ENCODE results near the gene KCNJ5.

The KCNJ5 gene

DNA sequence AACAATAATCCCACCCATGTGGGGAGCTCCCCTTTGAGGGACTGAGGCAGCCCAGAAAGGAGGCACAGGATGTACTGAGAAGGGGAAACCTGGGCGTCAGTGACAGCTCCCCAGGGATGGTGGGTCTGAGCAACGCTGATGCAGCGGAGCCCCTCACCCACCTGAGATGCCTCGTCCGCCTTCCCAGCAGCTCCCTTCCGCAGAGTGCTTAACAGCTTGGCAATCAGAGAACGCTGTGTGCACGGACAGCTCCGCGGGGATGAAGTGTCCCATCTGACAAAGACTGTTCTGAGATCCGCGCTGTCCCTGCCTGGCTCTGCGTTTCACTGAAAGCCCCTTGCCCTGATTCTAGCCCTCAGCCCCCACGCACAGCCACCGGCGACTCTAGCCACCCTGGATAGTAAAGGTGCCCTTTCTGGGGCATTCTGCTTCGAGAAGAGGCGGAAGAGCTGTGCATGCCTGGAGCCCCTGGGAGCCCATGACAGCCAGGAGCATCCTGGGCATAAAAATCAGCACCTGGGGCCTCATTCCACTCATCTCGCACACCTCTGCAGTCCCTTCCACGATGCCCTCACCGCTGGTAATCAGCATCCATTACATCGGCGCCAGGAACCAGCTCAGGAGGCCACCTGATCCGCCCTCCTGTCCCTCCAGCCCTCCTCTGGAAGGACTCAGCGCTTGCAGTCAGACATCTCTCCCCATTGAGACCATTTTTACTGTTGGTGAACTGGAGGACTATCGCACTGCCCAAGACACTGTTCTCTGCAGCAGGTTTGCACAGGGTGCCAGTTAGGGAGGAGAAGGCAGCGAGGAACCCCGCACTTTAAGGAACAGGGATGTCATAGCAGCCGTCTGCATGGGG, 10.7 kb downstream of the KCNJ5 start:
- H2AFZ ChIP-seq (ENCODE audit: low read depth, low read length) = no peak overlapping the region
- H3K4ac ChIP-seq (ENCODE audit: low read depth in 1 of 2, low read length in 2 of 2) = no peak overlapping the region
- H3K27me3 ChIP-seq (ENCODE audit: control insufficient read depth in 1 of 2, insufficient read depth in 1 of 2, low read length in 2 of 2) = peaks cover 0 to 51% of the 10 kb centered on the region in 2 experiments
- no peak overlapping the region for H2BK5ac ChIP-seq (ENCODE audit: low read depth, low read length, poor library complexity, severe bottlenecking)
- H3K4me3 ChIP-seq (ENCODE audit: insufficient read depth in 1 of 2, low read depth in 1 of 2, low read length in 2 of 2) = no peak overlapping the region
- no peak overlapping the region for H4K8ac ChIP-seq (ENCODE audit: low read length)
- no peak overlapping the region for H3K14ac ChIP-seq (ENCODE audit: low read length in 2 of 2)
- H3K36me3 ChIP-seq (ENCODE audit: control insufficient read depth in 1 of 2, insufficient read depth in 2 of 2, low read depth in 1 of 2, low read length in 2 of 2) = no peaks in the 10 kb centered on the region
- no peak overlapping the region for H3K18ac ChIP-seq (ENCODE audit: low read depth in 1 of 2, low read length in 2 of 2)
- H2AK5ac ChIP-seq (ENCODE audit: low read length, severe bottlenecking) = no peak overlapping the region
- H2BK15ac ChIP-seq (ENCODE audit: low read depth, poor library complexity, severe bottlenecking) = peak overlapping the region; percentile 17
- no peak for DNase-seq
- no peaks in the 10 kb centered on the region for H3K79me1 ChIP-seq (replicated peaks; ENCODE audit: low read length, poor library complexity, severe bottlenecking)
- WGBS = 28% methylated on average over 29 of the region's 29 CpGs
- peak overlapping the region; percentile 49 for H3K9ac ChIP-seq (ENCODE audit: low read length)
- H2BK120ac ChIP-seq (ENCODE audit: low read depth, low read length) = no peak overlapping the region
- no peak overlapping the region for H3K4me2 ChIP-seq (ENCODE audit: low read length, poor library complexity, severe bottlenecking)
- H3K9me3 ChIP-seq (ENCODE audit: control insufficient read depth, low read length) = no peaks in the 10 kb centered on the region
- no peak overlapping the region for H2BK12ac ChIP-seq (ENCODE audit: low read length in 2 of 2)
- no peak overlapping the region for H3K27ac ChIP-seq (ENCODE audit: low read length, poor library complexity, severe bottlenecking)
- no peak overlapping the region for H3K23ac ChIP-seq (ENCODE audit: low read length in 2 of 2)
- H4K91ac ChIP-seq (ENCODE audit: low read length) = no peak overlapping the region
- peaks cover 21% of the 10 kb centered on the region for H3K4me1 ChIP-seq (ENCODE audit: control insufficient read depth, insufficient read depth, low read depth, low read length)

- Histone ChIP-seq H2BK5ac (ENCODE audit: low read depth, low read length, poor library complexity, severe bottlenecking) (no peak overlapping the region), H3K4me2 (ENCODE audit: low read length, poor library complexity, severe bottlenecking) (no peak overlapping the region), H3K14ac (ENCODE audit: low read length in 2 of 2) (no peak overlapping the region), H3K9me3 (ENCODE audit: control insufficient read depth, low read length) (no peaks in the 10 kb centered on the region), H3K9ac (ENCODE audit: low read length) (peak overlapping the region; percentile 49), H2BK120ac (ENCODE audit: low read depth, low read length) (no peak overlapping the region), H3K27me3 (ENCODE audit: control insufficient read depth in 1 of 2, insufficient read depth in 1 of 2, low read length in 2 of 2) (peaks cover 0 to 59% of the 10 kb centered on the region in 2 experiments), H3K4ac (ENCODE audit: low read depth in 1 of 2, low read length in 2 of 2) (no peak overlapping the region), H3K27ac (ENCODE audit: low read length, poor library complexity, severe bottlenecking) (no peak overlapping the region), H2AK5ac (ENCODE audit: low read length, severe bottlenecking) (no peak overlapping the region), H3K23ac (ENCODE audit: low read length in 2 of 2) (no peak overlapping the region), H3K36me3 (ENCODE audit: control insufficient read depth in 1 of 2, insufficient read depth in 2 of 2, low read depth in 1 of 2, low read length in 2 of 2) (no peaks in the 10 kb centered on the region), H3K4me3 (ENCODE audit: insufficient read depth in 1 of 2, low read depth in 1 of 2, low read length in 2 of 2) (no peak overlapping the region), H4K91ac (ENCODE audit: low read length) (no peak overlapping the region), H3K4me1 (ENCODE audit: control insufficient read depth, insufficient read depth, low read depth, low read length) (peaks cover 21% of the 10 kb centered on the region), H2AFZ (ENCODE audit: low read depth, low read length) (no peak overlapping the region), H4K8ac (ENCODE audit: low read length) (no peak overlapping the region), H3K79me1 (replicated peaks; ENCODE audit: low read length, poor library complexity, severe bottlenecking) (no peaks in the 10 kb centered on the region), H3K18ac (ENCODE audit: low read depth in 1 of 2, low read length in 2 of 2) (no peak overlapping the region), H2BK15ac (ENCODE audit: low read depth, poor library complexity, severe bottlenecking) (no peak overlapping the region), H2BK12ac (ENCODE audit: low read length in 2 of 2) (no peak overlapping the region)
- 53% methylated on average over 3 of the region's 10 CpGs for WGBS
- DNase-seq = no peak
These were observed 11.4 kb downstream of the KCNJ5 start for GRCh38 chr11:128902515-128903066.

DNA sequence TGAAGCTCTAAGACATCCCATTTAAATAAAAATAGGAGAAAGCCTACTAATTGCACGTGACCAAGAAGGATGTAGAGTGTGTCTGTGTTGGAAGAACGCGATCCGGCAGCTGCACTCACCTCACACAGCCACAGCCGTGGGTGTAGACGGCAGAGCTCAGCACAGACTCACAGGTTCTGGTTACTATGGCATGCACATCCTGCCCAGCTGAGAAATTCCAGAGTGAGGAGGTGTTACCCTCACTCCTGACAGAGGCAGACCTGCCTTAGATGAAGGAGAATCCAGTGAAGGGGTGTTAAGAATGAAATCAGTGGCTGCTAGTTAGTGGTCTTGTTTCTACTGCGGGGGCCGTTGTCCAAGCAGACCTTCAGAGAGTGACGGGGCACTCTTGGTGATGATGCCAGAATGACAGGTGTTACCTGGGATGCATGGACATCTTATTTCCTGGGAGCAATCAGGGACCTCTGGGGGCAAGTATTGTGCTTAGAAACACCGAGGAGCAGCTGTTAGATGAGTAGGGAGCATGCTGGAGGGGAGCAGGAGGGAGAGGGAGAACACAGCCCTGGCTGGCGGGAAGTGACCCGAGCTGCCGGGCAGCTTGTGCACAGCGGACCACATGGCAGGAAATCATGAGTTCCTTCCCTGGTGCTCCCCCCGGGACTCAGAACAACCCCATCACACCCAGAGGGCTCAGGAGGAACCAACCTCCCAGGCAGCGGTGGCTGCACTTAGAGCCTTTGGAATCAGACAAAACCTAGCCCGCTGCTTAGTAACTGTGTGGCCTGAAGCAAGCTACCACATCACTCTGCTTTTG, 12.3 kb downstream of the KCNJ5 start:
- no peak overlapping the region for H4K91ac ChIP-seq (ENCODE audit: low read length)
- no peak overlapping the region for H2BK120ac ChIP-seq (ENCODE audit: low read depth, low read length)
- no peak overlapping the region for H3K4me2 ChIP-seq (ENCODE audit: low read length, poor library complexity, severe bottlenecking)
- no peak overlapping the region for H2BK12ac ChIP-seq (ENCODE audit: low read length in 2 of 2)
- H3K27ac ChIP-seq (ENCODE audit: low read length, poor library complexity, severe bottlenecking) = no peak overlapping the region
- H2BK15ac ChIP-seq (ENCODE audit: low read depth, poor library complexity, severe bottlenecking) = no peak overlapping the region
- no peak overlapping the region for H2AFZ ChIP-seq (ENCODE audit: low read depth, low read length)
- H3K9ac ChIP-seq (ENCODE audit: low read length) = no peak overlapping the region
- no peak overlapping the region for H4K8ac ChIP-seq (ENCODE audit: low read length)
- no peaks in the 10 kb centered on the region for H3K36me3 ChIP-seq (ENCODE audit: control insufficient read depth in 1 of 2, insufficient read depth in 2 of 2, low read depth in 1 of 2, low read length in 2 of 2)
- no peak overlapping the region for H3K4me3 ChIP-seq (ENCODE audit: insufficient read depth in 1 of 2, low read depth in 1 of 2, low read length in 2 of 2)
- H2AK5ac ChIP-seq (ENCODE audit: low read length, severe bottlenecking) = no peak overlapping the region
- H3K4ac ChIP-seq (ENCODE audit: low read depth in 1 of 2, low read length in 2 of 2) = no peak overlapping the region
- H3K79me1 ChIP-seq (replicated peaks; ENCODE audit: low read length, poor library complexity, severe bottlenecking) = no peaks in the 10 kb centered on the region
- H2BK5ac ChIP-seq (ENCODE audit: low read depth, low read length, poor library complexity, severe bottlenecking) = no peak overlapping the region
- no peak for DNase-seq
- H3K23ac ChIP-seq (ENCODE audit: low read length in 2 of 2) = no peak overlapping the region
- H3K9me3 ChIP-seq (ENCODE audit: control insufficient read depth, low read length) = no peaks in the 10 kb centered on the region
- peaks cover 21% of the 10 kb centered on the region for H3K4me1 ChIP-seq (ENCODE audit: control insufficient read depth, insufficient read depth, low read depth, low read length)
- peaks cover 0 to 61% of the 10 kb centered on the region in 2 experiments for H3K27me3 ChIP-seq (ENCODE audit: control insufficient read depth in 1 of 2, insufficient read depth in 1 of 2, low read length in 2 of 2)
- 21% methylated on average over 14 of the region's 17 CpGs for WGBS
- H3K14ac ChIP-seq (ENCODE audit: low read length in 2 of 2) = no peak overlapping the region
- H3K18ac ChIP-seq (ENCODE audit: low read depth in 1 of 2, low read length in 2 of 2) = peak overlapping the region in 1 of 2 experiments; percentile 63

GRCh38 chr11:128904303-128904655, 13.1 kb downstream of the KCNJ5 start:
- H4K91ac ChIP-seq (ENCODE audit: low read length) = no peak overlapping the region
- H2BK5ac ChIP-seq (ENCODE audit: low read depth, low read length, poor library complexity, severe bottlenecking) = no peak overlapping the region

More at GRCh38 chr11:128904303-128904655, 13.1 kb downstream of the KCNJ5 start:
- H2AK5ac ChIP-seq (ENCODE audit: low read length, severe bottlenecking) = no peak overlapping the region
- no peak overlapping the region for H3K4me3 ChIP-seq (ENCODE audit: insufficient read depth in 1 of 2, low read depth in 1 of 2, low read length in 2 of 2)
- no peak overlapping the region for H3K27ac ChIP-seq (ENCODE audit: low read length, poor library complexity, severe bottlenecking)
- H3K79me1 ChIP-seq (replicated peaks; ENCODE audit: low read length, poor library complexity, severe bottlenecking) = no peaks in the 10 kb centered on the region
- no peaks in the 10 kb centered on the region for H3K36me3 ChIP-seq (ENCODE audit: control insufficient read depth in 1 of 2, insufficient read depth in 2 of 2, low read depth in 1 of 2, low read length in 2 of 2)
- peak overlapping the region in 1 of 2 experiments; percentile 28 for H3K18ac ChIP-seq (ENCODE audit: low read depth in 1 of 2, low read length in 2 of 2)
- H3K9me3 ChIP-seq (ENCODE audit: control insufficient read depth, low read length) = no peaks in the 10 kb centered on the region
- peak overlapping the region in 1 of 2 experiments; percentile 53 for H3K4ac ChIP-seq (ENCODE audit: low read depth in 1 of 2, low read length in 2 of 2)
- no peak overlapping the region for H2BK120ac ChIP-seq (ENCODE audit: low read depth, low read length)
- no peak overlapping the region for H3K23ac ChIP-seq (ENCODE audit: low read length in 2 of 2)
- peak overlapping the region; percentile 36 for H3K9ac ChIP-seq (ENCODE audit: low read length)
- H2AFZ ChIP-seq (ENCODE audit: low read depth, low read length) = no peak overlapping the region
- no peak overlapping the region for H2BK15ac ChIP-seq (ENCODE audit: low read depth, poor library complexity, severe bottlenecking)
- H2BK12ac ChIP-seq (ENCODE audit: low read length in 2 of 2) = no peak overlapping the region
- no peak overlapping the region for H3K14ac ChIP-seq (ENCODE audit: low read length in 2 of 2)
- WGBS = 40% methylated on average over 9 of the region's 14 CpGs
- no peak for DNase-seq
- H3K4me1 ChIP-seq (ENCODE audit: control insufficient read depth, insufficient read depth, low read depth, low read length) = peaks cover 23% of the 10 kb centered on the region
- peaks cover 0 to 68% of the 10 kb centered on the region in 2 experiments for H3K27me3 ChIP-seq (ENCODE audit: control insufficient read depth in 1 of 2, insufficient read depth in 1 of 2, low read length in 2 of 2)
- no peak overlapping the region for H4K8ac ChIP-seq (ENCODE audit: low read length)
- H3K4me2 ChIP-seq (ENCODE audit: low read length, poor library complexity, severe bottlenecking) = no peak overlapping the region
